HG02571 (cell line): ENCODE measurements around the gene DCDC2B.

Source experiments
- ATAC-seq: cut with Tn5 transposase; IDR thresholded peaks from one replicate; pipeline ENCODE4 v1.9.1; 2021; ENCODE audit warnings: mild to moderate bottlenecking, moderate library complexity; ENCODE audit not compliant: unreplicated experiment

Gene DCDC2B

DNA sequence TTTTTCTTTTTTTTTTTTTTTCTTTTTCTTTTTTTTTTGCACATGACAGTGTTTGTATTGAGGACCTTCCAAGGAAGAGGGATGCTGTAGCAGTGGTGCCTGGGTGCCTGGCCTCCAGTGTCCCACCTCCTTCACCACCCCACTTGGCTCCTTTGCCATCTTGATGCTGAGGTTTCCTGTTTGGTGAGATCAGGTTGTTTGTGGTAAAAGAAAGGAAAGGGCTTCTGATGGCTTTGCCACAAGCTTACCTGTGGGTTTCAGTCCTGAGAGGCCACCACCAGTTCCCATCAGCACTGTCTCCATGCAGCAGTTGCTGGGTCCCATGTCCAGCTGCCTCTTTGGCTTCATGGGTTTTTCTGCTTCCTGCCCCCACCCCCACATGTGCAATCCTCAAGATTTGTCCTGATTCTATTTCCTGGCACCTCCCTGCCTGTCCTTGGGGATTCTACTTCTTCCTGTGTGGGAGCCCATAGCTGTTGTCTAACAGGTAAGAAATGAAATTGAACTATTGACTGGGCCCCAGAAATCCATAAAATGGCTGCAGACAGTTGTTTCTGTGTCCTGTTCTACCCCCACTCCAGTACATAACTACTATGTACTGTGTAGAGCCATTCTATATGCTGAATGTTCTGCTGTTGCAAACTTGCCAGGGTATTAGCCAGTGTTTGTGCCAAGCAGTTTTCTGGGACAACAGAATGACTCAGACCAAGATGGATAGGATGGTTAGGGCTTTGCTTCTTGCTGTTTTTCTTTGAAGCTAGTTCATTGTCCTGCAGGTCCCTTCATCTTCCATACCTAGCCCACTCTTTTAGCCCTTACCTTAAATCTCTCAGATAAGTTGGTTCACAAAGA is 12.7 kb upstream of the DCDC2B start:
- ATAC-seq, result no peak

- ATAC-seq, result no peak
Measured at GRCh38 chr1:32197074-32197473, 11.8 kb upstream of the DCDC2B start.

DNA sequence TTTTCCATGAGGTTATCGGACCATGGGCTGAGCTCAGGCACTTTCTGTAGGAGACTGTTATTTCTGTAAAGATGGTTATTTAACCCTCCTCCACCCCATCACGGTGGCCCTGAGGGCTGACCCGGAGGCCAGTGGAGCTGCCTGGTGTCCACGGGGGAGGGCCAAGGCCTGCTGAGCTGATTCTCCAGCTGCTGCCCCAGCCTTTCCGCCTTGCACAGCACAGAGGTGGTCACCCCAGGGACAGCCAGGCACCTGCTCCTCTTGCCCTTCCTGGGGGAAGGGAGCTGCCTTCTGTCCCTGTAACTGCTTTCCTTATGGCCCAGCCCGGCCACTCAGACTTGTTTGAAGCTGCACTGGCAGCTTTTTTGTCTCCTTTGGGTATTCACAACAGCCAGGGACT is 11.1 kb upstream of the DCDC2B start:
- no peak for ATAC-seq

GRCh38 chr1:32198237-32199042 is 10.4 kb upstream of the DCDC2B start:
- ATAC-seq, result no peak

DNA sequence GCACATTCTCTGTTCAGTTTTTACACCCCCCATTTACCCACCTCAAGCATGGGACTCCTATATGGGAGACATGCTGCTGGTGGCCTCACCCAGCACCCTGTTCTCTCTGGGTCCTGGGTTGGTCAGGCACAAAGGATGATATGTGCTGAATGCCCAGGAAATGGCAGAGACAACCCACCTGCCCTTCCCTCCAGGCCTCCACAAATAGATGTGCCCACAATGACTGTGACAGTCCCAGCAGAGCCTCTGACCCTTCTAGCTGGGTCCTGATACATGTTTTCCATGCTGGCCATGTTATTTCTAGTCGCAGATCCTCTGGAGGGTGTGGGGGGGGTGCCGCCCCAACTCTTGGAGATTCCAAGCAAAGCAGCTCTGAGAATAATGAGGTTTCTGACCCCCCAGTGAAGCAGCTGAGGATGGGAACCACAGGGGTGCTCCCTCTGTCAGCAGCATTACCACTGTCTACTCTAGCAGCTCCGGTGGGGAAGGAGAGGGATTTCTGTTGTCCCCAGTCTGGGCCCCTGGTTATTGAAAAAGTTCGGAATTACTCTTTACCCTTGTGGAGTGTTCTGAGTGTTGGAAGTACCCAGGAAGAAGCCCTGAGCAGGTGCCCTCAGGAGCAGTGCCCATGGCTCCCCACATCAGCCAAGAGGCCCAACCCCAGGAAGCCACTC is 9.7 kb upstream of the DCDC2B start:
- no peak for ATAC-seq

- ATAC-seq, result no peak
Measured at GRCh38 chr1:32199717-32200072, 9.2 kb upstream of the DCDC2B start.

- ATAC-seq, result no peak
Measured at GRCh38 chr1:32200226-32201010, 8.5 kb upstream of the DCDC2B start, which contains the start of gene CCDC28B. Gene CCDC28B, plus strand, starts transcription at chr1:32200595. Its CDS starts 1,341 bp downstream, at chr1:32201936.

GRCh38 chr1:32201011-32201855 is 7.7 kb upstream of the DCDC2B start:
- ATAC-seq, result no peak

DNA sequence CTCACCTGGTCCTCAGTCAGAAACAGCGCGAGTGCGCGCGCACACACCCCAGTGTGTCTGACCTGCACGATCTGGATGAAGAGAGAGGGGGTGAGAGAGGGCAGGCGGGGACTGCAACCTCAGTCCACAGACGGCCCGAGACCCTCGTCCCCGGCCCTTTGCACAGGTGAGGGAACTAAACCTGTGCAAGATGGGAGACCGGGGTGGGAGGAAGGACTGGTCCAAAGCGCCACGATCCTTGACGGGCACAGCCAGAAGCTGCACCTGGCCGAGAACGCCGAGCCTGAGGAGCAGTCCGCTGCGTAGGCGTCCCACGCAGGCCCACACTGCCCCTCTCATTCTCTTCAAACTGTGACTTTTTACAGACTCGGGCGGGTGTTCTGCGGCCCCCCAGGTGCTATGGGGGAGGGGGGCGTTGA is 3.9 kb upstream of the DCDC2B start:
- no peak for ATAC-seq

- peak; percentile 39 for ATAC-seq
Measured at GRCh38 chr1:32205401-32206370, 3.2 kb upstream of the DCDC2B start, which contains the start of gene IQCC. Gene IQCC, plus strand, starts transcription at chr1:32205671. Its CDS starts 11 bp downstream, at chr1:32205682.

- no peak for ATAC-seq
Measured at GRCh38 chr1:32208469-32208868, 420 bp upstream of the DCDC2B start.

DNA sequence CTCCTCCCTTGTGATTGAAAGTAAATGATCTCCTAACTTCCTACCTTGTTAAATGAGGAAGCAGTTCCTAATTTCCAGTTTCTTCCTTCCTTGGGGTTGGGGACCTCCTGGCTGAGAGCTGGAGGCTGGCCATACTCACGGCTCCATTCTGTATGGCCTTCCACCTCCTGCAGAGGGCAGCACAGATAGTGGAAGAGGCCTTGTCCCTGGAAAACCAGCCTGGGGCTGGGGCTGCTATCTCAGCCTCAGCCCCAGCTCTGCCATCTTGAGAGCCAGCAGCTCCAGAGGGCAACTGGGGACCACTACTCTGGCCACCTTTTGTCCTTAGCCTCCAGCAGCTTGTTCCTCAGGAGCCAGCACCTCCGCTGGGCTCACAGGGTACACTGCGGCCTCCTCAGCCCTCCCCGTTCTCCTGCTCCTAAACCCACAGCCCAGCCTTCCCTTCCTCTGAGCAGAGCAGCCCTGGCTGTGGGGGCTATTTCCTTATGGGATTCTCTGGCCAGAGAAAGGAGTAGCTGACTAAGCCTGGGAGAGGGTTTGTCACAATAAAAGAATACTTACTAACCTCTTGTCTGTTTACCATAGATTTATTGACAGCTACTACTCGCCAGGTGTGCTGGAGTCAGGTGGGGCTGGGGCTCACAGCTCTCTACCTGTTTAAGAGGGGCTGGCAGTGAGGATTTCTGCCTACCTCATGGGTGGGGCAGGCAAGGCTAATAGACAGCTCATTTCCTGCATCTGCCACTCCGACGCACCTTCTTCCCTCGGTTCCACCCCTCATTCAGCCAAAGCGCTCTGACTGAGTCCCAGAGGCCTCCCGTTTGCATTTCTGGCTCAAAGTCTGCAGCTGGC is 7.0 kb downstream of the DCDC2B start:
- no peak for ATAC-seq

- no peak for ATAC-seq
Measured at GRCh38 chr1:32216566-32216965, 7.7 kb downstream of the DCDC2B start.

GRCh38 chr1:32219022-32219421 is 10.1 kb downstream of the DCDC2B start:
- no peak for ATAC-seq

DNA sequence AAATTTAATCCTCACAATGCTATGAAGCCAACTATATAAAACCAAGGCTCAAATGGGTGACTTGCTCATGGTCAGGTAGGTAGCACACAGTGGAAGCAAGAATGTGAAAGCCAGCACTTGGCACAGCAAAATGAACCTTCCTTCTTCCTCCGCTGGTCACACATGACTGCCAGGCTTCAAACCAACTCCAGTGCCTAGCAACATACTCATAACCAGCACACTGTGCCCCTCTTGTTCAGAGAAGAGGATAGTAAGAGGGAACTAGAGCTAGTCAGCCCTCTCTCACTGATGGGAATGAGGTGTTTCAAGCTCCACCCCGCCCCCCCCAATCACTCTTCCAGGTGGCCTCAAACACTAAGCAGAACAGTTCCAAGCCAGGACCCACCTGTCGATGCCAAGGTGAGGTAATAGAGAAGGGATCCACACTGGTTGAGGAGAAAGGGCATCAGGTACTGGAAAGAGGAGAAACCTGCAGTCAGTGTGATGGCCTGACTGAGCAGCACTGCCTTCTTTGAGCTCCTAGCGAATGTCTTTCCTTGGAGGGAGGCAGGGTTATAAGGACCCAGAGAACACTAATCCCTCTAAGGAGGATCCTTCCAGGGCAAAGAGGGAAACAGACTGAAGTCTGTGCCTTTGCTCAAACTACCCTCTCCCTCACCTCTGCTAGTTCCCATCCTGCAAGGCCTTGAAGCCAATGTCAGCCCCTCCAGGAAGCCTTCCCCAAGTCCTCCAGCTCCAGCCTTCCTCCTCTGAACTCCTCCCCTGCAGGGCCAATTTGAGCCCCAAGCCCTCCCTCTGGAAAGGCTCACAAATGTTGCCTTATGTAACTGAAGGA is 12.1 kb downstream of the DCDC2B start:
- no peak for ATAC-seq

GRCh38 chr1:32221581-32221979 is 12.7 kb downstream of the DCDC2B start:
- ATAC-seq, result no peak
